NCI-H1694 (cell line): ENCODE data around the gene JMJD1C.
"Not testable (repeated sequence)": the region's sequence is repeated elsewhere in the genome, so short reads cannot be mapped to it uniquely, and the experiment has no call there.

ENCODE experiments used
- DNase-seq: peaks from one replicate; lab custom pipeline; 2025; lab: John Stamatoyannopoulos, UW

The JMJD1C gene

GRCh38 chr10:63409465-63410027 is 56.2 kb downstream of the JMJD1C start:
- no peak for DNase-seq

DNA sequence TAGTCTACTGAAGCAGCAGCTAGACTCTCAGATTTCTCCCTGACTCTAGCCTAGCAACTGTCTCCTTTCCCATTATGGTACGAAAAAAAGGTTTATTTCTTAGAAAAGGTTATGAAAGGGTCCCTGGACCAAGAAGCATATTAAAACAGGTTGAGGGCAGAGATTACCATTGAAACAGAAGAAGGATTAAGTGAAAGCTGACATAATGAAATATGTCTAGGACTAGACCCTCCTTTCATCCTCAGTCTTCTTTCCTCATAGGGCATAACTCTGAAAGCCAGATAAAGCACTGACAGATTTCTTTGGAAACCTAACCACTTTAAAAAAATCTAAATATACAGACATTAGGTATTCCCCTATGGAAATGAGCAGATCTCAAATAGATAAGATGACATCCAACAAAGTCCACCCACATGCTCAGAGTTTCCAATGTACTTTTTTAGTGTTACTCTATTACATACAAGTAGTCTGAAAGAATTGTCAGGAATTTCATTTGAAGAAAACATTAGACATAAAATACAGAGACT is 58.6 kb downstream of the JMJD1C start:
- no peak for DNase-seq

DNA sequence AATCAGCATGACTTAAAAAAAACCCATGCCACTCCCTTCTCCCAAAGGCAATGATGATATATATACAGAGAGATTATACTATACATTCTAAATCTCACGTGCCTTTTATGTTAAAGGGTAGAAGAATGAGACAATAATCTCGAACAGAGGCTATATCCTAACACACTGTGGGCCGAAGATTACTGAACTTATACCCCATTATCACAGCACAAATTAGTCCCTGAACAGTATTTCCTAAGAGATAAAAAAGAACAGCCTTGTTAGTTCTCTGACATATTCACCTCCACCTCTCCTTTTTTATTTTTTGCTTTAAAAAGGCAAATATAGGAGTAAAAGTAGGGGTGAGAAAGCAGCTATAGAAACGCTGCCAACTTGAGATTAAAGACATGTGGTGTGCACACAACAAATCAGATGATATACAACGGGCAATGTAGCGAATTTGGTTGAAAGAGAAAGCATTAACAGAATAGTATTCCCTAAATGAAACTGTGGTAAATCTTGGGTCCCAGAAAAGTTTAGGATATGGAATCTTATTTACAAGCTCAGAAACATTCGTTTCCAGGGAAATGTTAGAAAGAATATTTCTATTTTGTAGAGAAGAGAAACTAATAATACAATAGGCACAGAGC is 69.5 kb downstream of the JMJD1C start:
- no peak for DNase-seq

GRCh38 chr10:63393050-63393449 is 72.7 kb downstream of the JMJD1C start:
- DNase-seq, result no peak

- no peak for DNase-seq
These were observed 73.6 kb downstream of the JMJD1C start for GRCh38 chr10:63392224-63392623.

DNA sequence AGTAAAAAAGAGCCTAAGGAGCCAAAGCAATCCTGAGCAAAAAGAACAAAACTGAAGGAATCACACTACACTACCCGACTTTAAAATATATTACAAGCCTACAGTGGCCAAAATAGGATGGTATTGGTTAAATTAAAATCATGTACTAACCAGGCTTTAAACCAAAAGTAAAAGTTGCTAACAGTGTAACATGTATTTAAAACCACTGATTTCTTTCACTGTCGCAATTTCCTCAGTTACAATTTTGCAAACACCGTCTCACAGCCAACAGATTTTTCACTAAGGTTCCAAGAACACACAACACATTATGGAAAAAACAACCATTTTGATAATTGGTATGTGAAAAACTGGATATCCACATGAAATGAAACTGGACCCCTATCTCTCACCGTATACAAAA is 74.0 kb downstream of the JMJD1C start:
- DNase-seq, result no peak

- no peak for DNase-seq
These were observed 75.3 kb downstream of the JMJD1C start for GRCh38 chr10:63390521-63390920.

DNA sequence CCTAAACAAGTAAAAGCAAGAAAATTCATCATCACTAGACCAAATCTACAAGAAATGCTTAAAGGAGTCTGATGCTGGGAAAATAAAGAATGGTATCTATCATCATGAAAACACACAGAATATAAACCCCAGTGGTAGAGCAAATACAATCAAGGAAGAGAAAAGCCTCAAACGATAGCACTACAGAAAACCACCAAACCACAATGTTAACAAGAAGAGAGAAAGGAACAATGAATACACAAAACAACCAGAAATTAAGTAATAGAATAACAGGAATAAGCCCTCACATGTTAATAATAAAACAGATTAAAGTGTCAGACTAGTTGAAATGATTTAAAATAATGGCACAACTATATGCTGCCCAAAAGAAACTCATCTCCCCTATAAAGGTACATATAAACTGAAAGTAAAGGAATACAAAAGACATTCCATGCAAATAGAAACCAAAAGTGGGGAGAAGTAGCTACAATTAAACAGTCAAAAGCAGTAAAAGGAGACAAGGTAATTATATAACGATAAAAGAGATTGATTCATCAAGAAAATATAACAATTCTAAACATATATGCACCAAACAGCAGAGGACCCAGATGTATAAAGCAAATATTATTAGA is 77.3 kb downstream of the JMJD1C start:
- DNase-seq, result no peak

GRCh38 chr10:63385254-63385653 is 80.5 kb downstream of the JMJD1C start:
- DNase-seq, result no peak

GRCh38 chr10:63384675-63385074 is 81.1 kb downstream of the JMJD1C start:
- no peak for DNase-seq

- no peak for DNase-seq
These were observed 81.8 kb downstream of the JMJD1C start for GRCh38 chr10:63384001-63384400.

- DNase-seq, result no peak
These were observed 82.6 kb downstream of the JMJD1C start for GRCh38 chr10:63383141-63383540.

- DNase-seq, result no peak
These were observed 83.7 kb downstream of the JMJD1C start for GRCh38 chr10:63382066-63382465.

- DNase-seq, result not testable (repeated sequence)
These were observed 88.5 kb downstream of the JMJD1C start for GRCh38 chr10:63377305-63377661.

DNA sequence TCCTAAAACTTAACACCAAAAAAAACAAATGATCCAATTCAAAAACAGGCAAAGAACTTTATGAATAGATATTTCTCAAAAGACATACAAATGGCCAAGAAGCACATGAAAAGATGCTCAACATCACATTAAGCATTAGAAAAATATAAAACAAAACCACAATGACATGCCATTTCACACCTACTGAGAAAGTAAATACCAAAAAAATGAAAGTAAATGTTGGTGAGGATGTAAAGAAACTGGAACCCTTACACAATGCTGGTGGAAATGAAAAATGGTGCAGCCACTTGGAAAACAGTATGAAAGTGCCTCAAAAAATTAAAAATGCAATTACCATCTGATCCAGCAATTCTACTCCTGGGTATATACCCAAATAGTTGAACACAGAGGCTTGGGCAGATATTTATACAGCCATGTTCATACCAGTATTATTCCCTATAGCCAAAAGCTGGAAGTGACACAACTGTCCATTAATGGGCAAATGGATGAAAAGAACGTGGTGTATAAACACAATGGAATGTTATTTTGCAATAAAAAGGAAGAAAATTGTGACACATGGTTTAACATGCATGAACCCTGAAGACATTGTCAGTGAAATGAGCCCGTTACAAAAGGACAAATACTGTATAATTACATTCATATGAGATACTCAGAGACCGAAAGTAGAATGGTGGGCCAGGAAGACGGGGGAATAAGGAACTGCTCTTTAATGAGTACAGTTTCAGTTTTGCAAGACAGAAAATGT is 89.0 kb downstream of the JMJD1C start:
- no peak for DNase-seq

- no peak for DNase-seq
These were observed 89.9 kb downstream of the JMJD1C start for GRCh38 chr10:63375859-63376258.

DNA sequence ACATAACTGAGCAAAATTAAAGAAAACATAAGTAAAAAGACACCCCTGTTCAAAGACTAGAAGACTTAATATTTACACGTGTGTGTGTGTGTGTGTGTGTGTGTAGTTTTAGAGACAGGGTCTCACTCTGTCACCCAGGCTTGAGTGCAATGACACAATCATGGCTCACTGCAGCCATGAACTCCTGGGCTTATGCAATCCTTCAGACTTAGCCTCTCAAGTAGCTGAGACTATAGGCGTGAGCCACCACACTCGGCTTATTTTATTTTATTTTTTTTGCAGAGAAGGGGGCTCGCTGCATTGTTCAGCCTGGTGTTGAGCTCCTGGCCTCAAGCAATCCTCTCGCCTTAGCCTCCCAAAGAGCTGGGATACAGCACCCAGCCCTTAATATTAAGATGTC is 90.3 kb downstream of the JMJD1C start:
- no peak for DNase-seq

DNA sequence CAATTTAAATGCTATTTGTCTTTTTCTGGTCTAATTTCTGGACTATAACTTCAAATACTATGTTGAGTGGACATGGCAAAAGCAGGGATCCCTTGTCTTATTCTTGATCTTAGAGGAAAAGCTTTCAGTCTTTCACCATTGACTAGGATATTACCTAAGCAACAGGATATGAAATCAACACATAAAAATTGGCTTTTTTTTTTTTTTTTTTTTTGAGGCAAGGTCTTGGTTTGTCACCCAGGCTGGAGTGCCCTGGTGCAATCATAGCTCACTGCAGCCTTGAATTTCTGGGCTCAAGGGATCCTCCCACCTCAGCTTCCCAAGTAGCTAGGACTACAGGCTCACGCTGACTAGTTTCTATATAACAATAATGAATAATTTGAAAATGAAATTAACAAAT is 90.8 kb downstream of the JMJD1C start:
- DNase-seq, result no peak

GRCh38 chr10:63373176-63373575 is 92.6 kb downstream of the JMJD1C start:
- DNase-seq, result no peak

GRCh38 chr10:63369711-63370110 is 96.1 kb downstream of the JMJD1C start:
- DNase-seq, result no peak

GRCh38 chr10:63368365-63368764 is 97.4 kb downstream of the JMJD1C start:
- DNase-seq, result no peak

DNA sequence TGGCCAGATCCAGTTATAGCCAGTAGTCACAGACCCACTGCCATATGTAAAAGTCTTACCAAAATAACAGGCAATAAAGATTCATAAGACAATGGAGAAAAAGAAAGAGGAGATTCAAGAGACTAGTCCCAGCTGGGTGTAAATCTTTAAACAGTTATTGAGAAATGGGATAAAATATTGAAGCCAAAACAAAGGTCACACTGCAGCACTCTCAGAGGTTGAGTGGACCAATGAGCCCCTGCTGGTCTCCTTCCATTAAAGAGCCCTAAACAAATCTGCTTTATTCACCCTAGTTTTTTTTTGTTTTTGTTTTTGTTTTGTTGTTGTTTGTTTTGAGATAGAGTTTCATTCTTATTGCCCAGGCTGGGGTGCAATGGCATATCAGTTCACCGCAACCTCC is 98.8 kb downstream of the JMJD1C start:
- DNase-seq, result no peak
